Left hindlimb (tissue), 1 donor: ENCODE data around the gene ENOSF1.
"Not testable (repeated sequence)": the region's sequence is repeated elsewhere in the genome, so short reads cannot be mapped to it uniquely, and the experiment has no call there.

Experiments used
- DNase-seq: peaks from one replicate; pipeline ENCODE4 v3.0.0-alpha.2; 2018

Gene ENOSF1

DNA sequence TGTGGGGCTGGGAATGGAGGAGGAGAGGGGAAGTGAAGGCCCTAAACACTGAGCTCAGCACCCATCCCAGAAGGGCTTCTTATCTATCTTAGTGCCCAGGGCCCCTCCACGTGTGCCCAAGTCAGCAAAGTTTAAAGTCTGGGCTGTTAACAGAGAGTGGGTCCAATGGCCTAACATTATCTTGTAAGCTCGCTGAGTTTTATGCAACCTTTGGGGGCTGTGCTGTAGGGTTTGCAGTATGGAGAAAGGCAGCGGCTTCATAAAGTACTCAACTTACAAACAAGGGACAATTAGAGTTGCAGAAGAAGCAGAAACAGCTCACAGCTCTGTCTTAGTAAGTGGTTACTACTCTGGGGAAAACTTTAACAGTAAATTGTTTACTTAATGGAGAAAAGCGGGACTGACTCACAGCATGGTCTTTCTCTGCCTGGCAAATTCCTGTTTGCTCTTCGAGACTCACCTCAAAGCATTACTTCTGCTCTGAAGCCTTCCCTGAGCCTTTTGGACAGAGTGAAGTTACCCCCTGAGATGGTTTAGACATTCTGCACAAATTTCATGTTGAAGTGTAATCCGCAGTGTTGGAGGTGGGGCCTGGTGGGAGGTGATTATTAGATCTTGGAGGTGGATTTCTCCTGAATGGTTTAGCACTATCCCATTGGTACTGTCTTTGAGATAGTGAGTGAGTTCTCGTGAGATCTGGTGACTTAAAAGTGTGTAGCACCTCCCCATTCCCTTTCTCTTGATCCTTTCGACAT lies 9.0 kb downstream of the ENOSF1 start:
- DNase-seq, result no peak

- no peak for DNase-seq
Measured at GRCh38 chr18:697800-698199, 14.6 kb downstream of the ENOSF1 start.

GRCh38 chr18:697012-697411 lies 15.4 kb downstream of the ENOSF1 start:
- no peak for DNase-seq

GRCh38 chr18:693466-694187 lies 18.8 kb downstream of the ENOSF1 start:
- DNase-seq, result no peak

GRCh38 chr18:692824-693223 lies 19.6 kb downstream of the ENOSF1 start:
- DNase-seq, result no peak

DNA sequence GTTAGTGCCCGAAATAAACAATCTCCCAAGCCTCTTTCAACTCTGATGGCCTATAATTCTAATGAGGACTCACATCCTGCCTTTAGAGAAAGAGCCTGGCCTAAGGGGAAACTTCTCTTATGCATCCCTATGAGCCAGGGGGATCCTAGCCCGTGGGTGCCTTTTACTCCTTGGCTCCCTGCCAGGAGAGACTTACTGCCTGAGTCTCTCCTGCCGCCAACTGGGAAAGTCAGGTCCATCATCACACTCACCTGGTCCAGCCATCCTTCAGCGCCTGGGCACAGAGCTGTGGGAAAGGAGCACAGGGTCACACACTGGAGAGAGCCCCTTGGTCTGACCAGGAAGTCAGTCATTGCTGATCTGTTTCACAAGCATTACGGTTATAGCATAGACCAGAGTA lies 24.1 kb downstream of the ENOSF1 start:
- no peak for DNase-seq

DNA sequence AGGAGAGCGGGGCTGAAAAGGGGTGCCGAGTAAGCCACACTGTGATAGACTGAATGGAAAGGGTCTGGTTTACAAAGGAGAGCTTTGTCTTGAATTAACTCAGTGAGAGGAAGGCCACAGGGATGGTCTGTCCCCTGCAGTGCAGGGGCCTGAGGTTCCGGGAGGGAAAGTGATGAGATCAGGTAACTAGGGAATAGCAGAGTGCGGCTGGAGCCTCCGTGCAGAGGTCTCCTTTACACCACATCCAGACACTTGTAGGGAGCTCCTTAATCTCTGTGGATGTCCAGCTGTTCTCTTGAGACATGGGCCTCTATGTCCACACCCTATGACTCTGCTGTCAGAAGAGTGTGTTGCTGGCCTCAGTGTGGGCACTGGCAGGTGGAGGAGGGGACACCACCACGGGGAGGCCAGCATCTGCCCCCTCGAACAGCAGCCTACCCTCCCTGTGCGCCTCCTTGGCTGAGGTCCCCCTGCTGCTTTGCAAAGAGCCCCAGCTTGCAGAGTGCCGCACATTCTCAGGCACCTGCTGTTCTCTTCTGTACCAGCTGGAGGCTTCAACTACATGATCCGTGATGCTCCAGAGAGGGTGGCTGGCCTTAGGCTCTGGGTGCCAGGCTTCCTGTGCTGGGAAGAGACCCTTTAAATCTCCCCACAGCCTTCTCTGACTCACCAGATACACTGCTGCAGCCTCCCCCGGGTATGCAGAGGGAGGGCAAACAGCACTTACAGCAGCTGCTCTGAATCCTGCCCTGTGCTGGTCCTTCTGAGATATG lies 25.9 kb downstream of the ENOSF1 start:
- DNase-seq, result no peak

- DNase-seq, result no peak
Measured at GRCh38 chr18:685438-685837, 27.0 kb downstream of the ENOSF1 start.

DNA sequence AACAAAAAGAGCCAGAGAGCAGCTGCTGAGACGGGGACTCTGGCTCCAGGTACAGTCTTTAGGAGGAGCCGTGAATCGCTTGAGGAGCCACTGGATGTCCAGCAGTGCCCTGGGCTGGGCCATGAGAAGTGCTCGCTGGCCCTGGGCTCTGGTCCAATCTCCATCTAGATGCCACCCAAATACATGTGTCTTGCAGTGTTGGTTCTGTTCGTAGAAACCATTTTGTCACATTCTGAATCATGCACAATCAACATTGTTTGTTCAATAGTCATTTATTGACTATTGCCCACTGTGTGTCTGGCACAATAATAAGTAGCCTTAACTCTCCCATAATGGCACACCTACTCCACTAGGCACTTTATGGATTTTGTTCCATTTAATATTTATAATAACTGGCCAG lies 28.9 kb downstream of the ENOSF1 start:
- DNase-seq, result no peak

GRCh38 chr18:682833-683232 lies 29.6 kb downstream of the ENOSF1 start:
- no peak for DNase-seq

- DNase-seq, result not testable (repeated sequence)
Measured at GRCh38 chr18:682416-682815, 30.0 kb downstream of the ENOSF1 start.

- DNase-seq, result no peak
Measured at GRCh38 chr18:681985-682384, 30.4 kb downstream of the ENOSF1 start.

DNA sequence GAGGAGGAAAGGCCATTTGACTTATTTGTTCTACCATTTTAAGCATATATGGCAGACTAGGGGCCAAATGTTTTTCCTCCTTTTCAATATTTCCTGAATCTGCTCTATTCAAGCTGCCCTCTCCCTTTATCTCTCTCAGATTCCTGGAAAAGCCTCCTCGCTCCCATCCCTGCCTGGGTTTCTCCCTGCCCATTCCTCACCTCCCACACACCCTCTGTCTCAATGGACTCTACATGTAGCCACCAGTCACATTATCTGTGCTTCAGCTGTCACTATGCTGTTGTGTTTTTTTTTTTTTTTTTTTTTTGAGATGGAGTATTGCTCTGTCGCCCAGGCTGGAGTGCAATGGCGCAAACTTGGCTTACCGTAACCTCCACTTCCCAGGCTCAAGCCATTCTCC lies 32.0 kb downstream of the ENOSF1 start:
- DNase-seq, result no peak

- no peak for DNase-seq
Measured at GRCh38 chr18:679516-679915, 32.9 kb downstream of the ENOSF1 start.

GRCh38 chr18:678482-679182 lies 33.8 kb downstream of the ENOSF1 start:
- DNase-seq, result no peak

GRCh38 chr18:677951-678381 lies 34.5 kb downstream of the ENOSF1 start:
- no peak for DNase-seq

DNA sequence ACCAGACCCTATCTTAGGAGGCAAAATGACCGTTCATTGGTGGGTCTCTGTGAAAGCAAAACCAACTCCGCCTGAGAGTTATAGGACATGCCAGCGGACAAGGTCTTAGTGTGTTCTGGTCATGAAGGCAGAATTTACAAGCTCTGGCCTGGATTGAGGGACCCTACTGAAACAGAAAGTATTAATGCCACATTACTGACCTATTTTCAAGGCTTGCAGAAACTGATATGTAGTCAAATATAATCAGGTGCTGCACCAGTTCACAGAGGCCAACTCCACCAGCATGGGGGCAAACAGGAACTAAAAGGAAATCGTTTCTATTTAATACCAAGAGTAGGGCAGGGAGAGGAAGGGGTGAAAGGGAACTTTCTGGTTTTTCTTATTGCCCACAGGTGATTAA lies 35.3 kb downstream of the ENOSF1 start:
- DNase-seq, result no peak

GRCh38 chr18:676736-677135 lies 35.7 kb downstream of the ENOSF1 start:
- no peak for DNase-seq

GRCh38 chr18:676069-676468 lies 36.4 kb downstream of the ENOSF1 start:
- DNase-seq, result no peak

- no peak for DNase-seq
Measured at GRCh38 chr18:675307-675706, 37.1 kb downstream of the ENOSF1 start.

DNA sequence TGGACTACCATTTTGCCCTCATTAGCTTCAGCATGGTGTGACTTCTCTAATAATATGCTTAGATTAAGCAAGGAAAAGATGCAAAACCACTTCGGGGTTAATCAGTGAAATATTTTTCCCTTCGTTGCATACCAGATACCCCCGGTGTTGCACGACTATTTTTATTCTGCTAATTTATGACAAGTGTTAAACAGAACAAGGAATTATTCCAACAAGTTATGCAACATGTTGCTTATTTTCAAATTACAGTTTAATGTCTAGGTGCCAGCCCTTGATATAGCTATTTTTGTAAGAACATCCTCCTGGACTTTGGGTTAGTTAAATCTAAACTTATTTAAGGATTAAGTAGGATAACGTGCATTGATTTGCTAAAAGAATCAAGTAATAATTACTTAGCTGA lies 38.7 kb downstream of the ENOSF1 start:
- no peak for DNase-seq

DNA sequence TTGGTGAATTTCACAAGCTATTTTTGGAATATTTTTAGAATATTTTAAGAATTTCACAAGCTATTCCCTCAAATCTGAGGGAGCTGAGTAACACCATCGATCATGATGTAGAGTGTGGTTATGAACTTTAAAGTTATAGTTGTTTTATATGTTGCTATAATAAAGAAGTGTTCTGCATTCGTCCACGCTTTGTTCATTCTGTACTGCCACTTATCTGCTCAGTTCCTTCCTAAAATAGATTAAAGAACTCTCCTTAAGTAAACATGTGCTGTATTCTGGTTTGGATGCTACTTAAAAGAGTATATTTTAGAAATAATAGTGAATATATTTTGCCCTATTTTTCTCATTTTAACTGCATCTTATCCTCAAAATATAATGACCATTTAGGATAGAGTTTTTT lies 39.1 kb downstream of the ENOSF1 start:
- DNase-seq, result no peak

- no peak for DNase-seq
Measured at GRCh38 chr18:671405-671804, 41.0 kb downstream of the ENOSF1 start.
